ENCODE data around the gene CEMP1. TPM values are rescaled to one million over a fixed set of nuclear protein-coding genes. Genes with fewer than 3 reads are reported as not detected.
"Not testable (repeated sequence)": the region's sequence is repeated elsewhere in the genome, so short reads cannot be mapped to it uniquely, and the experiment has no call there.

Gene CEMP1
- not detected for total RNA-seq

GRCh38 chr16:2531371-2531695 lies at the start of gene CEMP1:
Gene CEMP1, minus strand, starts transcription at chr16:2531408. Its CDS starts 335 bp downstream, at chr16:2531073.
- intact Hi-C loops (cut with DNase I), result no loop called here
- peak; percentile 6 for ATAC-seq
- no peak for DNase-seq (ENCODE audit: low spot score)

DNA sequence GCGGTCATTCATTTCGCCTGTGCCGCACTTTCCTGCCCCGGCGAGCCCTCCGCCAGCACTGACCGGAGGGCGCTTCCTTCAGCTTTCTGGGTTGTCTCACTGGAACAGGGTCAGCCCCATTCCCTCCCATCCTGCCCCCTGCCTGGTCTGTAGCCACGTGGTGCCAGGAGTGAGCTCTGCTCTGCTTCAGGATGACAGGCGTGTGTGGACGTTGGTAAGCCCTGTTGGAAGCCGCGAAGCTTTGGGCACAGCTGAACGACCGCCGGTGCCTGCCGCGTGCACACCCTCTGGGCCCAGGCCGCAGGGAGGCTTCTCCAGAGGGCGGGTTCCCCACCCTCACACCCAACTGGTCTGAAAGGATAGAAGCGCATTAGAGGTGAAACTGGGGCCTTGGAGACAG lies 49.6 kb upstream of the CEMP1 start:
- DNase-seq (ENCODE audit: low spot score); intact Hi-C loops (cut with DNase I); ATAC-seq: not testable (repeated sequence)

DNA sequence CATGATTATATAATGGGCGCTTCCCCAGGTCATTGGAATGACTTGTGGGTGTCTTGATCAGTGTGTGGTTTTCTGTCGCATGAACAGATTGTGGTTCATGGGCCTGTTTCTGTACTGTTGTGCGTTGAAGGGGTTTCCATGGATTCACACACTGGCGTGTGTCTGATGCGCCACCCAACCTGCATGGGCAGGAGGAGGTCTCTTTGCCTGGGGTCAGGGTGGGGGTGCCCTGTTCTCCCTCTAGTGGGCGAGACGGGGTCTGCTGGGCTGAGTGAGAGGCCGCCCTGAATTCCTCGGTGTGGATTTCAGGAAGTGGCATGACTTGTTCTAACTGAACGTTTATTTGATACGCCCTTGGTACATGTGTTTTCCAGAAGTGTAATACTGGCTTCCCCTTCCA lies 48.9 kb upstream of the CEMP1 start:
- intact Hi-C loops (cut with DNase I); ATAC-seq; DNase-seq (ENCODE audit: low spot score): not testable (repeated sequence)

DNA sequence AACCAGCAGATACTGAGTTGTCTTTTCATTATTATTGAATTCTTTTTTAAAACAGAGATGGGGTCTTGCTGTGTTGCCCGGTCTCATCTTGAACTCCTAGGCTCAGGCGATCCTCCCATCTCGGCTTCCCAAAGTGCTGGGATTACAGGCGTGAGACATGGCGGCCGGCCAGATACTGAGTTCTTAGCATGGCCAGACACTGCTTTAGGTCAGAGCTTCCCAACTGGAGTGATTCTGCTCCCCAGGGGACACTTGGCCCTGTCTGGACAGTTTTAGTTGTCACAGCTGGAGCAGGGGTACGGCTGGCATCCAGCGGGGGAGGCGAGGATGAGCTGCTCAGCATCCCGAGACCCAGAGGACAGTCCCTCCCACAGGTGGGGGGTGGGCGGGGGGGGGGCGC lies 47.7 kb upstream of the CEMP1 start:
- ATAC-seq; intact Hi-C loops (cut with DNase I); DNase-seq (ENCODE audit: low spot score): not testable (repeated sequence)

DNA sequence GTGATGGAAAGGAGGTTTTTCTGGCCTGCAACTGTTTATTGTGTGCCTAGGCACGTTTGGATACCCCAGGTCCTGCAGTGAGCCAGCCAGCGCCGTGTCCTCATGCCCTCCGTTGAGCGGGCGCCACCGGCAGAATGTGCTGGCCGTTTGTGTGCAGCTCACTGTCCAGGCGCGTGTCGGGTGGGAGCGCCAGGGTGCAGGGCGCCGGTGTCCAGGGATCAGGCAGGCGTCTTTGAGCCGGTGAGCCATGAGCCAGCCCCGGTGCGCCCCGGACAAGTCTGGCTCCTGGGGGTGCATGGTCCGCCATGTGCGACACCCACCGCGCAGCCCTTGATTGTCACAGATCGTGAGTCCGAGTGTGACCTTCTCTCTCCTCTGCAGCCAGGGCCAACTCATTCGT lies 45.8 kb upstream of the CEMP1 start:
- intact Hi-C loops (cut with DNase I); ATAC-seq; DNase-seq (ENCODE audit: low spot score): not testable (repeated sequence)

DNA sequence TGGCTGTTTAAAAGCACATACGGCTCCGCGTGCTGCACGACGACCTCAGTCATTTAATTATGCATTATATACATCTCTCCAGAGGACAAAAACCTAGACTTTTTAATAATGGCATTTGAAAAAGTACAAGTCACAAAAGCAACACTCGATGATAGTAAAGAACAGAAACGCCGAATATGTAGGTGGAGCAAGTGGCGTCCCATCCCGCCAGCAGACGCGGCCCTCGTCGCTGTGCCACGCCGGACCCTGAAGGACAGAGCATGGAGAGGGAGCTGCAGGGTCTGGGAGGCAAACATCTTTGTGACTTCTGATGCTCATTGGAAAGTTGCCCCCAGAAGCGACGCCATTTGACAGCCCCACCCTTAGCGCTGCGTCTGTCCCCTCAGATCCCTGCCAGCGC lies 44.6 kb upstream of the CEMP1 start:
- intact Hi-C loops (cut with DNase I); ATAC-seq; DNase-seq (ENCODE audit: low spot score): not testable (repeated sequence)

DNA sequence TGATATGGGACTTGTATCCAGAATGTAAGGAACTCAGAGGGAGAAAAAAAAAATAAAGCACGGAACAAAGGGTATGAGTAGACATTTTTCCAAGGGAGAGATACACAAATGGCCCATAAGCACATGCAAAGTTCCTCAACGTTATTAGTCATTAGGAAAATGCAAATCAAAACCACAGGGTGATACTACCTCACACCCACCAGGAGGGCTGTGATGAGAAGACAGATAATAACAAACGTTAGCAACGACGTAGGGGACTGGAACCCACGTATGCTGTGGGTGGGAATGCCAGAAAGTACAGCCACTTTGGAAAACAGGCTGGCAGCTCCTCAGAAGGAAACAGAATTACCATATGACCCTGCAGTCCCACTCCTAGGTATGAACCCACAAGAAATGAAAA lies 41.5 kb upstream of the CEMP1 start:
- intact Hi-C loops (cut with DNase I); ATAC-seq; DNase-seq (ENCODE audit: low spot score): not testable (repeated sequence)

- intact Hi-C loops (cut with DNase I); DNase-seq (ENCODE audit: low spot score); ATAC-seq: not testable (repeated sequence)
These were observed 37.4 kb upstream of the CEMP1 start for GRCh38 chr16:2568573-2568972.

GRCh38 chr16:2567506-2567905 lies 36.3 kb upstream of the CEMP1 start:
- DNase-seq (ENCODE audit: low spot score); ATAC-seq; intact Hi-C loops (cut with DNase I): not testable (repeated sequence)

DNA sequence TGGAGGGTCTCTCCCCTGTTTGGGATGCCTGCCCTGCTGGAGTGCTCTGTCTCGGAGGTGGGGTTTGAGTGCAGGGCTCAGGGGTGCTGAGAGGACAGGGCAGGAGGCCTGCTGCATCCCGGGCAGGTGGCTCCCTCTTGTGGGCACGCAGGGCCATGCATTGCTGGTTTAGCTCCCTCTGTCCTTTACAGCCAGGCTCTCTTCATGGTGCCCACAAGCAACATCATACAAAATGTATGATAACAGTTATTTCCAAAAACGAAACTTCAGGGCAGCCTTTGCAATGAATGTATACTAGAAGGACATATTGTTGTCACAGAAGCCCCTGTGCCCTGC lies 29.6 kb upstream of the CEMP1 start:
- ATAC-seq, result peak; percentile 89
- intact Hi-C loops (cut with DNase I), result not testable (repeated sequence)
- peak; percentile 77 for DNase-seq (ENCODE audit: low spot score)

DNA sequence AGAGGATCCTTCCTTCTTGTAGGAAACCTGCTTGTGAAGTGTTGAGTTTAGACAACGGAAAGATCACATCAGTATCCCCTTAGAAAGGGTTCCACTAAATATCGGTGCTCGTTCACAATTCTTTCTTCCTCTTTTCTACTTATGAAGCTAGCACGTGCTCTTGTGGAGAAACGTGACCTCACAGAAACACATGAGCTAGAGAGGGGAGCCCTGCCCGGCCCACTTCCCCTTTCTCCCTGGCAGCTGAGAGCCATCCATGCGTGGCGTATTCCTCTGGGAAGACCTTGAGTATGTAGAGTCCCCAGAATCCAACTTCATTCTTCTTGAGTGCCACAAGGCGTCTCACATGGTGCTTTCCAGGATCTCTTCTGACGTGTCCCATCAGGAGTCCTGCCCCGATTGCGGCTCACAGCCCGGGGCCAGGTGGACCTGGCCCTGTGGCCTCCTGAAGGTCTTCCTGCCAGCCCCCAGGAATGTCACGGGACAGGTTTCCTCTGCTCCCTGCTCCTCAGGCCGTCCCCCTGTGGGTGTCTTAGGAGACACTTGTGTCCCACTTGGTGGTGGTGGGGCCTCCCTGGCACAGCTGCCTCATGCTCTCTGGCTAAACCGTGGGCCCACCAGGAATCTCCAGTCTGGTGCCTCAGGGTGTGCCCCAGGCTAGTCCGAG lies 29.1 kb upstream of the CEMP1 start:
- ATAC-seq, result peak; percentile 75
- DNase-seq (ENCODE audit: low spot score); intact Hi-C loops (cut with DNase I): not testable (repeated sequence)

GRCh38 chr16:2557150-2557549 lies 25.9 kb upstream of the CEMP1 start:
- DNase-seq (ENCODE audit: low spot score); ATAC-seq; intact Hi-C loops (cut with DNase I): not testable (repeated sequence)

DNA sequence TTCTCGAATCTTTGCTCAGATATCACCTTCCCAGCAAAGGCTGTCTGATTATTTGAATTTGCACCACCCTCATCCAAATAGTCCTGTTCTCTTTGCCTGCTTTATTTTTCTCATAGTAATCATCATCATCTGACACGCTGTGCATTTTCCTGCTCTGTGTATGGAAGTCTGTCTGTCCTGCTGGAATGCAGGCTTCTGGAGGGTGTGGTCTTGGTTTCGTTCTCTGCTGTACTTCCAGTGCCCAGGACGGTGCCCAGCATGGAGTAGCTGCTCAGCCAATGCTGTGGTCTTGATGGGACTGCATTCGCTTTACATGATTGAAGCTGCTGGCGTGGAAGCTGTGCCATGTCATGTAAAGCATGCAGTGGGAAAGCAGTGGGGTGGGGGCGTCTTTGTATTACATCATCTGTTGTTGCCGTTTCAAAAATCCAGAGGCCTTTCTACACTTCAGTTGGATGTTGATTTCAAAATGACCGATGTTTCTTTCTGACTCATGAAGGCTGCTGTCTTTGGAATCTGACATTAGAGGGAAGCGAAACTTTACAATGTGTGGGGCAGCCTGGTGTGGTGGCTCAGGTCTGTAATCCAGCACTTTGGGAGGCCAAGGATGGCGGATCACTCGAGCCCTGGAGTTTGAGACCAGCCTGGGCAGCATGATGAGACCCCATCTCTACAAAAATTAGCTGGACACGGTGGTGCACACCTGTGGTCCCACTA lies 23.7 kb upstream of the CEMP1 start:
- ATAC-seq, result peak; percentile 14
- intact Hi-C loops (cut with DNase I); DNase-seq (ENCODE audit: low spot score): not testable (repeated sequence)

DNA sequence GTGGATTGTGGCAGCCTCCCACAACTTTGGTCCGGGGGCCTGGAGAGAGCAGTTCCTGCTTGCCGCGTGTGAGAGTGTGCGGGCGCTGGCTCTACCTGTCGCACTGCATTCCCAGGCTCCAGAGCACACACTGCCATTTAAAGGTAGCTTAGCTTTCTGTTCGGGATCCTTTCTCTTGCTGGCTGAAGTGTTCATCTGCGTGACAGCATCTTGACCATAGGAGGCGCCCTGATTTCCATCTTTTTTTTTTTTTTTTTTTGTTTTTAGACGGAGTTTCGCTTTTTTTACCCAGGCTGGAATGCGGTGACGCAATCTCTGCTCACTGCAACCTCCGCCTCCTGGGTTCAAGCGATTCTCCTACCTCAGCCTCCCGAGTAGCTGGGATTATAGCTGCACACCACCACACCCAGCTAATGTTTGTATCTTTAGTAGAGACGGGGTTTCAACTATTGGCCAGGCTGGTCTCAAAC lies 20.2 kb upstream of the CEMP1 start:
- ATAC-seq; intact Hi-C loops (cut with DNase I); DNase-seq (ENCODE audit: low spot score): not testable (repeated sequence)

DNA sequence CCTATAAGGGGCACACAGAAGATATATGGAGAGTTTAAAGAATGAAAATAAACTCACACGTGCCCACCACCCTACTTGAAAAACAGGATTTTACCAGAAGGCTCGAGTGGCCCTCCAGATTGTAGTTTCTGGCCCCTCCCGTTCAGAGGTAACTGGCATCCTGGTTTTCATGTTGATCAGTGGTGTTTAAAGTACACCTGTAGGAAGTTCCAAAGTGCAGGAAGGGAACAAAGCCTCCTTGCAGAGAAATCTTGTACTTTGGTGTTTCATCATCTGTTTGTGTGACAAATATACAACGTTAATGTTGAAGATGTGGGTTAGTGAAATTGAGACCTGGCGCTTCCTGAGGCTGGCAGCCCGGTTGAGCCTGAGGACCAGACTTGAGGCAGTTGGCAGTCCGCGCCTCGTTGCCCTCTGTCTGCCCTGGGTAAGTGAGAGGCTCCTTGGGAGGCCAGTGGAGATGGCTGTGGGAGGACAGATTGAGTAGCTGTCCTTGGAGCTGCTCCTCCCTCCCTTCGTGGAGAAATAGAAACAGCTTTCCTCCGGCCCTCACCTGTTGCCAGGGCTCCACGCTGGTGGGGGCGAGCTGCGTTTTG lies 19.2 kb upstream of the CEMP1 start:
- DNase-seq (ENCODE audit: low spot score); intact Hi-C loops (cut with DNase I); ATAC-seq: not testable (repeated sequence)

GRCh38 chr16:2543771-2544170 lies 12.6 kb upstream of the CEMP1 start:
- intact Hi-C loops (cut with DNase I); DNase-seq (ENCODE audit: low spot score); ATAC-seq: not testable (repeated sequence)

DNA sequence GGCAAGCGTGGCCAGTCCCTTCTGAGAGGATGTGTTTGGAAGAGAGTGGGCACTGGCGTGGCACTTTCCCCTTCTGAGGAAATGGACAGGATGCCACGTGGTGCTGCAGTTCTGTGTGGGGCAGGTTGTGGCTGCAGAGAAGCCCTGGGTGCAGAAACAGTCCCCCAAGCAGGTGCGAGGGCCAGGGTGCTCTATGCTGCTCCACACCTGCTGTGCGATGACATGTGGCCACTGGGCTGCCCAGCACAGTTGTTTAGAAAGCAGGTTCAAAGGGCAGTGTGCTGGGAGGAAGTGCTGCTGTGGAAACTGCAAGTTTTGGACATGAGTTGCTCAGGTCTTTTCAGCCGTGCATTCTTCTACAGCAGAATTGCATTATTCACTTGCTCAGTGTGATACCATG lies 10.2 kb upstream of the CEMP1 start:
- intact Hi-C loops (cut with DNase I); ATAC-seq; DNase-seq (ENCODE audit: low spot score): not testable (repeated sequence)

DNA sequence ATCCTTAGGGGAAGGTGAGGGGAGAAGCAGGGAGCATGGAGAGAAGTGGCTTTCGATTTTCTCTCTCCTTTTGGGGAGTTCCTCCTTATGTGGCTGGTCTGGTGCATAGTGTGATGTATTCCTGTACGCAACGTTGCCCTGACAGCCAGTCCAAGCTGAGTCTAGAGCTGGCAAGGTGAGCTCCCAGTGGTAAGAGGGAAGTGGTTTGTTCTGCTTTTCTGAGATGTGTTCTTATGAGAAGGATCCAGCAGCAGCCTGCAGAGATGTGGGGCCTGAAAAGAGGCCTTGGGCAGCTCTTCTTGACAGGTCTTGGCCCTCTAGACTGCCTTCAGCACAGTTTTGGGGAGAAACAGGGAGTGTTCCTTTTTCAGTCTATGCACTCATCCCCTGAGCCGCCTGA lies 9.7 kb upstream of the CEMP1 start:
- ATAC-seq; intact Hi-C loops (cut with DNase I); DNase-seq (ENCODE audit: low spot score): not testable (repeated sequence)

- DNase-seq (ENCODE audit: low spot score); intact Hi-C loops (cut with DNase I); ATAC-seq: not testable (repeated sequence)
These were observed 8.7 kb upstream of the CEMP1 start for GRCh38 chr16:2539845-2540458.

Measured in sciatic nerve (tissue), 2 donors.